ENCODE measurements around the gene ALG11.

- no peak for TF ChIP-seq POLR2A (IDR thresholded peaks at IDR 0.05)
- no peak for TF ChIP-seq CTCF (IDR thresholded peaks at IDR 0.05)
Measured at GRCh38 chr13:52025475-52026245, 13.5 kb downstream of the ALG11 start.

Data from suprapubic skin (tissue), 3 donors.